H1 (cell line): ENCODE data around the gene IFI44L.

ENCODE experiments used
- JUN ChIP-seq: IDR thresholded peaks from 2 replicates; pipeline ENCODE4 v1.6.1; 2011; ENCODE audit warnings: low read depth, mild to moderate bottlenecking, improper control_type of control experiment, low read length
- RAD21 ChIP-seq, 2 experiments: IDR thresholded peaks in 1 of 2; conservative IDR thresholded peaks in 1 of 2; 2 replicates each; pipeline ENCODE4 v1.6.1; 2011; ENCODE audit warnings: low read depth in 2 of 2, low read length in 2 of 2, improper control_type of control experiment in 1 of 2, inconsistent platforms in 1 of 2, mild to moderate bottlenecking in 1 of 2, moderate library complexity in 1 of 2
- YY1 ChIP-seq: IDR thresholded peaks from 2 replicates; pipeline ENCODE4 v1.6.1; 2011; ENCODE audit warnings: low read depth, mild to moderate bottlenecking, low read length
- TF ChIP-seq, protein P1 (sequence below): IDR thresholded peaks from 2 replicates; pipeline ENCODE4 v1.6.1; 2012; ENCODE audit warnings: inconsistent platforms

DNA sequence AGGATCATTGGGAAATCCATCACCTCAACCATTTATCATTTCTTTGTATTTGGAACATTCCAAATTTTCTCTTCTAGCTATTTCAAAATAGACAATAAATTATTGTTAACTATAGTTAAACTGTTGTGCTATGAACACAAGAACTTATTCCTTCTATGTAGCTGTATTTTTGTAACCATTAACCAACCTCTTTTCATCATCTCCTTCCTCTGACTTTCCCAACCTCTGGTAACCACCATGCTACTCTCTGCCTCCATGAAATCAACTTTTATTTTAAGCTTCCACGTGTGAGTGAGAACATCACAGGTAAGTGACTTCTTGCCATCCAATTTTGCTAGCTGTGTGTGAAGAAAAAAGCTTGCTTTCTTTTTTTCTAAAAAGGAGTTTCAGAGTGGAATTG lies 418 bp downstream of the IFI44L start:
- TF ChIP-seq, protein P1, sequence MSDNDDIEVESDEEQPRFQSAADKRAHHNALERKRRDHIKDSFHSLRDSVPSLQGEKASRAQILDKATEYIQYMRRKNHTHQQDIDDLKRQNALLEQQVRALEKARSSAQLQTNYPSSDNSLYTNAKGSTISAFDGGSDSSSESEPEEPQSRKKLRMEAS: no peak
- no peak for TF ChIP-seq JUN
- no peak for TF ChIP-seq RAD21 (IDR thresholded peaks at IDR 0.05 in 1 of 2, conservative IDR thresholded peaks at IDR 0.05 in 1 of 2; ENCODE audit: low read depth in 2 of 2, low read length in 2 of 2)
- TF ChIP-seq YY1: no peak
